NB4 (cell line): ENCODE measurements around the gene MRPS35.

Experiments
- CTCF ChIP-seq: IDR thresholded peaks from one replicate; pipeline ENCODE4 v1.5.1; 2012; ENCODE audit warnings: low read depth, low read length
- MAX ChIP-seq: IDR thresholded peaks from 2 replicates; pipeline ENCODE4 v1.6.1; 2011; ENCODE audit warnings: low read depth, low read length
- MYC ChIP-seq: IDR thresholded peaks from 2 replicates; pipeline ENCODE4 v1.6.1; 2011; ENCODE audit warnings: low read depth, low read length
- POLR2A ChIP-seq: IDR thresholded peaks from 2 replicates; pipeline ENCODE4 v1.6.1; 2011; ENCODE audit warnings: mild to moderate bottlenecking; ENCODE audit not compliant: insufficient read length; ENCODE audit errors: extremely low read depth

GRCh38 chr12:27762757-27763156 is 52.1 kb downstream of the MRPS35 start:
- no peak for TF ChIP-seq MAX
- no peak for TF ChIP-seq CTCF
- no peak for TF ChIP-seq MYC
- no peak for TF ChIP-seq POLR2A
